ENCODE results near the gene RFXAP.

- no peak for TF ChIP-seq MAX (IDR thresholded peaks at IDR 0.05)
- TF ChIP-seq ZNF274 (IDR thresholded peaks at IDR 0.05; ENCODE audit: low read depth, low read length) = no peak
- TF ChIP-seq ZBTB33 (IDR thresholded peaks at IDR 0.05; ENCODE audit: extremely low read depth, insufficient replicate concordance, low read length) = no peak
Measured at GRCh38 chr13:36789730-36790129, 29.3 kb upstream of the RFXAP start.

Measured in HCT116 (cell line).